ENCODE data around the gene OPN3.

OPN3 gene

GRCh38 chr1:241632987-241633386 lies 7.2 kb downstream of the OPN3 start:
- POLR2A ChIA-PET: no interaction called here
- TF ChIP-seq NFRKB (IDR thresholded peaks at IDR 0.05): no peak
- no peak for TF ChIP-seq FOXA1 (IDR thresholded peaks at IDR 0.05)
- TF ChIP-seq SUZ12 (IDR thresholded peaks at IDR 0.05): no peak
- TF ChIP-seq ARNT (IDR thresholded peaks at IDR 0.05): no peak
- CTCF ChIA-PET: interaction anchor here (0.9 to 1.0 kb wide), 2 partner anchors 9 to 10 kb away, joined by 4 to 5 read pairs; no protein-coding TSS in a partner anchor
- no peak for DNase-seq (ENCODE audit: extremely low spot score)

DNA sequence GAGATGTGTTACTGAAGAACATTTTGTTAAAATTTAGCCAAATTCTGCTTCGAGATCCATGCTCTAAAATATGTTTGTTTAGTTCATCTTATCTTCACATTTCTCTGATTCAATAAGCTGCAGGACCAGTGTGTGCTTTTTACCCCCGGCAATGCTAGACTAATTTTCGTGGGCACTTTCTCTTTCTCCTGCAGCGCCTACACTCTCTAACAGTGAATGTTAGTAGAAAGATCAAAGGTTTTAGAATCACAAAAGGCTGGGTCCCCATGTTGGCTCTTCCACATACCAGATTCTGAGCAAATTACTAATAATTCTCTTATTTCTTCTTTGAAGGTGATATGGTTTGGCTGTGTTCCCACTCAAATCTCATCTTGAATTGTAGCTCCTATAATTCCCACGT lies 8.5 kb downstream of the OPN3 start:
- no peak for DNase-seq (ENCODE audit: extremely low spot score)
- ChIA-PET CTCF (no interaction called here), POLR2A (no interaction called here)
- no peak for TF ChIP-seq CTBP1 (IDR thresholded peaks at IDR 0.05; ENCODE audit: borderline replicate concordance)
- TF ChIP-seq ZNF384 (IDR thresholded peaks at IDR 0.05): no peak
- TF ChIP-seq FOXM1 (IDR thresholded peaks at IDR 0.05; ENCODE audit: borderline replicate concordance): no peak
- TF ChIP-seq NFRKB (IDR thresholded peaks at IDR 0.05): no peak
- no peak for TF ChIP-seq TARDBP (IDR thresholded peaks at IDR 0.05)
- no peak for TF ChIP-seq SUZ12 (IDR thresholded peaks at IDR 0.05)
- no peak for TF ChIP-seq BHLHE40 (IDR thresholded peaks at IDR 0.05; ENCODE audit: borderline replicate concordance)
- TF ChIP-seq PKNOX1 (IDR thresholded peaks at IDR 0.05): no peak

DNA sequence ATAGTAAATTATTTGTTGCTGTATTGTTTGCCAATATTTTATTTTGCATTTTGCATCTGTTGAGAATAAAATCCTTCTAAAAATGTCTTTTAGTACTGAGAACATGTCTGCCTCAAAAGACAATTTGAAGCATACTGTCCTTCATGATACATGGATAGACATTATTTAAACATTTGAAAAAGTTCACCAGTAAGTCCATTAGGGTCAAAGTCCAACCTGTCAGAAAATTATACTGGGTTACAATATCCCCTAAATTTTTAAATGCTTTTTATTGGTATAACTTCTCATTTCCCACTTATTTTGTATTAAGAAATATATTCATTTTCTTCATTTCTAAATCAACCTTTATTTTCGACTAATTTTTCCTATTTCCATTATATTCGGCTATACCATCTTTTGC lies 9.3 kb downstream of the OPN3 start:
- POLR2A ChIA-PET: no interaction called here

DNA sequence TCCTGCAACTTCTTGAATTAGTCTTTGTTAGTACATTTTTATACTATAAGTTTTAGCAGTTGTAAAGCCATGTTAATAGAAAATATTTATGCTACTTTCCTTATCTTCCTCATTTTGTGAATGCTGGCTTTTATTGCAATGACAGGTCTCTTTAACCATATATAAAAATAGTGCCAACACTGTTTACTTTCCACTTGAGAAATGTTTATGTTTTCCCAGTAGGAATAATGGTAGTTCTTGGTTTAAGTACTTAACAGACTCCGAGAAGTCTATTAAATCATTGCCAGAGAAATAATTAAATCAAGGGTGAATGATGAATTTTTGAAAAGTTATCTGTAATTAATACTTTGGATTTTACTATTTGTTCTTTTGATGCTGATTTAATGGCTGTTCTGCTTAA lies 9.7 kb downstream of the OPN3 start:
- ChIA-PET CTCF (interaction anchor here (0.6 kb wide), 1 partner anchor 99 kb away, joined by 3 read pairs; no protein-coding TSS in a partner anchor), POLR2A (interaction anchor here (0.8 to 1.5 kb wide), 2 partner anchors 10 to 218 kb away, joined by 3 to 6 read pairs; partner anchors contain the start of genes CHML, EXO1 and OPN3)
- no peak for DNase-seq (ENCODE audit: extremely low spot score)
- TF ChIP-seq LEF1 (IDR thresholded peaks at IDR 0.05; ENCODE audit: borderline replicate concordance) (no peak), NFRKB (IDR thresholded peaks at IDR 0.05) (no peak), FOXA1 (IDR thresholded peaks at IDR 0.05) (peak; percentile 81), ZNF384 (IDR thresholded peaks at IDR 0.05) (no peak), ARNT (IDR thresholded peaks at IDR 0.05) (no peak), L3MBTL2 (conservative IDR thresholded peaks at IDR 0.05) (no peak), SP1 (IDR thresholded peaks at IDR 0.05) (no peak), PKNOX1 (IDR thresholded peaks at IDR 0.05) (peak; percentile 84), TARDBP (IDR thresholded peaks at IDR 0.05) (no peak), FOXM1 (IDR thresholded peaks at IDR 0.05; ENCODE audit: borderline replicate concordance) (no peak), CTBP1 (IDR thresholded peaks at IDR 0.05; ENCODE audit: borderline replicate concordance) (peak; percentile 40; the same call in 1 of the 2 replicates)

More for the DNA sequence above, 9.3 kb downstream of the OPN3 start:
- TF ChIP-seq NFRKB (IDR thresholded peaks at IDR 0.05): no peak
- no peak for TF ChIP-seq LEF1 (IDR thresholded peaks at IDR 0.05; ENCODE audit: borderline replicate concordance)
- no peak; the same call in 1 of the 2 replicates for TF ChIP-seq L3MBTL2 (conservative IDR thresholded peaks at IDR 0.05)
- no peak for TF ChIP-seq FOXA1 (IDR thresholded peaks at IDR 0.05)
- no peak for TF ChIP-seq PKNOX1 (IDR thresholded peaks at IDR 0.05)
- TF ChIP-seq ZNF384 (IDR thresholded peaks at IDR 0.05): no peak
- no peak for TF ChIP-seq SUZ12 (IDR thresholded peaks at IDR 0.05)
- no peak for TF ChIP-seq SP1 (IDR thresholded peaks at IDR 0.05)
- no peak for TF ChIP-seq FOXM1 (IDR thresholded peaks at IDR 0.05; ENCODE audit: borderline replicate concordance)
- no peak for TF ChIP-seq TARDBP (IDR thresholded peaks at IDR 0.05)
- TF ChIP-seq ARNT (IDR thresholded peaks at IDR 0.05): no peak
- DNase-seq (ENCODE audit: extremely low spot score): no peak
- CTCF ChIA-PET: no interaction called here

DNA sequence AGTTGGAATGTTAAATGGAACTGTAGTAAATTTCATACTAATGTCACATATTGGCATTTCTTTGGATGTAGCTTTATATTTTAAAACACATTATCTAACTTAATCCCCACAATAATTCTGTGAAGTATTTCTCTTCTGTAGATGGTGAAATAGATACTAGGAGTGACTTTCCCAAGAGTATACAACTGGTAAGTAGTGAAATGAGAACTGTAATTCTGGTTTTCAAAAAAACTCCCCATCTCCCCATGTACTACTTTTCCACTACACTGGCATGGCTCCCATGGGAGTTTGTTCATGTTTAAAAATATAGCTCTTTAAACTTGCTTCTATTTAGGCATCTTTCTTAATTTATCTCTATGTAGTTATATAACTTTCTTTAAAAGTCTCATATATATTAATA lies 10.2 kb downstream of the OPN3 start:
- ChIA-PET CTCF (interaction anchor here (0.6 to 1.0 kb wide), 2 partner anchors 100 to 218 kb away, joined by 3 read pairs; partner anchors contain the start of gene EXO1), POLR2A (interaction anchor here (0.8 to 1.5 kb wide), 2 partner anchors 10 to 219 kb away, joined by 3 to 6 read pairs; partner anchors contain the start of genes CHML, EXO1 and OPN3)
- TF ChIP-seq ZNF384 (IDR thresholded peaks at IDR 0.05) (no peak), SUZ12 (IDR thresholded peaks at IDR 0.05) (no peak), TARDBP (IDR thresholded peaks at IDR 0.05) (no peak), ARNT (IDR thresholded peaks at IDR 0.05) (no peak), ELF4 (IDR thresholded peaks at IDR 0.05) (no peak), BHLHE40 (IDR thresholded peaks at IDR 0.05; ENCODE audit: borderline replicate concordance) (no peak), HDGF (IDR thresholded peaks at IDR 0.05; ENCODE audit: borderline replicate concordance) (no peak), SP1 (IDR thresholded peaks at IDR 0.05) (no peak), FOXK2 (IDR thresholded peaks at IDR 0.05) (no peak)
- DNase-seq (ENCODE audit: extremely low spot score): no peak

DNA sequence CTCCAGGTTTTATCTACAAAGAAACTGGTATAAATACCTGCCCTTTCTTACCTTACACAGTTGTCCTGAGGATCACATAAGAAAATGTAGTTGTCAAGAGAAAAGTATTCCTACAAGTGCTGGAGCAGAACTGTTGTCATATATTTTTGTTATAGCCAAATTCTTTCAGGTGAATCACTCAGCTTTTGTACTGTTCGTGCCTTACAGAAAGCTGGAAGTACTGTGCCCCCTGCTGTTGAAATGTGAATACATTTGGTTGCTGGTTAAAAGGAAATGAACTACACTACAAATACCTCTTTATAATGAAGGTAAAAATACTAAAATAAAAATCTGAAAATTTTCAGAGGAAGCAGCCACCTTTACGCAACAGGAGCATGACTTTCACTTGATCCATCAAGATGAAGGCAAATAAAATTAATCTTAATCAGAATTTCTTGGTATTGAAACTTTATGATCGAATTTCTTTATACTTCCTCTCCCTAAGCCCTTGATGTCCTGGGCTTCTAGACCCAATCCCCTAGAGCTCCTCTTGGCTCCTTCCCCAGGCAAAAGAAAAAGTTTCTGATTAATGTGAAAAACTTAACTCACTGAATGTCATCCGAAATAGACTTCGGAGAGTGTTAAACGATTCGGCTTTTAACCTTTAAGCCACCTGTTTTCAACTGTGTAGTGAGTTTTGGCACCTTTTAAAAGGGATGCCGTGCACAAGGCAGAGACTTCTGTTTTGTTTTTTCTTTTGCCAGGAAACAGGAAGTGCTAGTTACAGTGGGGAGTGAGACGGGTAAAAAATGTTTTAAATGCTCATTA lies 12.5 kb downstream of the OPN3 start:
- CTCF ChIA-PET: interaction anchor here (0.6 to 1.5 kb wide), 9 partner anchors 8 to 358 kb away, joined by 3 to 8 read pairs (median 4); partner anchors contain the start of genes CHML and OPN3
- TF ChIP-seq L3MBTL2 (conservative IDR thresholded peaks at IDR 0.05) (no peak), FOXK2 (IDR thresholded peaks at IDR 0.05) (no peak), SP1 (IDR thresholded peaks at IDR 0.05) (no peak), CTBP1 (IDR thresholded peaks at IDR 0.05; ENCODE audit: borderline replicate concordance) (no peak), ELF4 (IDR thresholded peaks at IDR 0.05) (no peak), TARDBP (IDR thresholded peaks at IDR 0.05) (no peak), ARNT (IDR thresholded peaks at IDR 0.05) (no peak), SUZ12 (IDR thresholded peaks at IDR 0.05) (no peak), PKNOX1 (IDR thresholded peaks at IDR 0.05) (no peak), ZNF384 (IDR thresholded peaks at IDR 0.05) (no peak), FOXA1 (IDR thresholded peaks at IDR 0.05) (no peak), HDGF (IDR thresholded peaks at IDR 0.05; ENCODE audit: borderline replicate concordance) (no peak), BHLHE40 (IDR thresholded peaks at IDR 0.05; ENCODE audit: borderline replicate concordance) (no peak)
- peak; percentile 51 for DNase-seq (ENCODE audit: extremely low spot score)
- POLR2A ChIA-PET: interaction anchor here (1.0 to 1.3 kb wide), 2 partner anchors 220 to 222 kb away, joined by 3 to 5 read pairs; partner anchors contain the start of gene EXO1

Data from HEK293T (cell line).